NB4 (cell line): ENCODE data around the gene CALN1.

Source experiments
- DNase-seq: peaks from one replicate; pipeline ENCODE4 v3.0.0; 2010; ENCODE audit warnings: low read depth
- H3K4me3 ChIP-seq: one replicate; pipeline ENCODE4 v1.5.1; 2011; ENCODE audit warnings: mild to moderate bottlenecking, low read depth, low read length, moderate library complexity
- MYC ChIP-seq: IDR thresholded peaks from 2 replicates; pipeline ENCODE4 v1.6.1; 2011; ENCODE audit warnings: low read depth, low read length
- POLR2A ChIP-seq: IDR thresholded peaks from 2 replicates; pipeline ENCODE4 v1.6.1; 2011; ENCODE audit warnings: mild to moderate bottlenecking; ENCODE audit not compliant: insufficient read length; ENCODE audit errors: extremely low read depth
- TF ChIP-seq, protein P1 (sequence below): IDR thresholded peaks from 2 replicates; pipeline ENCODE4 v1.6.1; 2011; ENCODE audit warnings: low read depth, low read length
- TF ChIP-seq, protein P2 (sequence below): IDR thresholded peaks from one replicate; pipeline ENCODE4 v1.5.1; 2012; ENCODE audit warnings: low read depth, low read length

CALN1 gene

DNA sequence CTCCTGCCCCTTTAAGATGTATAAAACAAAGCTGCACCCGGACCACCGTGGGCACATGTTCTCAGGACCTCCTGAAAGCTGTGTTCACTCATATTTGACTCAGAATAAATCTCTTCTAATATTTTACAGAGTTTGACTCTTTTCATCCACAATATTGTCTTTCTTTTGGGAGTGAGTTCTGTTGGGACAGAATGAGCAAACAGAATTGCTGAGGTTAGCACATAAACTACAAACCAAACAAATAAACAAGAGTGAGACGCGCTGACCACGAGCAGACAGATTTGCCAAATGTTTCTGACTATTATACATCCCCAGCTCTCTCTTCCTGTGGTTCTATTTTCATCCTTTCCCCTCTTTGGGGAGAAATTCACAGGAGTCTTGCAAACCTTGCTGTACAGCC, 526.7 kb downstream of the CALN1 start:
- TF ChIP-seq, protein P1, sequence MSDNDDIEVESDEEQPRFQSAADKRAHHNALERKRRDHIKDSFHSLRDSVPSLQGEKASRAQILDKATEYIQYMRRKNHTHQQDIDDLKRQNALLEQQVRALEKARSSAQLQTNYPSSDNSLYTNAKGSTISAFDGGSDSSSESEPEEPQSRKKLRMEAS = no peak
- no peak for TF ChIP-seq MYC
- TF ChIP-seq, protein P2, sequence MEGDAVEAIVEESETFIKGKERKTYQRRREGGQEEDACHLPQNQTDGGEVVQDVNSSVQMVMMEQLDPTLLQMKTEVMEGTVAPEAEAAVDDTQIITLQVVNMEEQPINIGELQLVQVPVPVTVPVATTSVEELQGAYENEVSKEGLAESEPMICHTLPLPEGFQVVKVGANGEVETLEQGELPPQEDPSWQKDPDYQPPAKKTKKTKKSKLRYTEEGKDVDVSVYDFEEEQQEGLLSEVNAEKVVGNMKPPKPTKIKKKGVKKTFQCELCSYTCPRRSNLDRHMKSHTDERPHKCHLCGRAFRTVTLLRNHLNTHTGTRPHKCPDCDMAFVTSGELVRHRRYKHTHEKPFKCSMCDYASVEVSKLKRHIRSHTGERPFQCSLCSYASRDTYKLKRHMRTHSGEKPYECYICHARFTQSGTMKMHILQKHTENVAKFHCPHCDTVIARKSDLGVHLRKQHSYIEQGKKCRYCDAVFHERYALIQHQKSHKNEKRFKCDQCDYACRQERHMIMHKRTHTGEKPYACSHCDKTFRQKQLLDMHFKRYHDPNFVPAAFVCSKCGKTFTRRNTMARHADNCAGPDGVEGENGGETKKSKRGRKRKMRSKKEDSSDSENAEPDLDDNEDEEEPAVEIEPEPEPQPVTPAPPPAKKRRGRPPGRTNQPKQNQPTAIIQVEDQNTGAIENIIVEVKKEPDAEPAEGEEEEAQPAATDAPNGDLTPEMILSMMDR = no peak
- TF ChIP-seq POLR2A = no peak
- no peak for DNase-seq
- H3K4me3 ChIP-seq = no peak overlapping the region

DNA sequence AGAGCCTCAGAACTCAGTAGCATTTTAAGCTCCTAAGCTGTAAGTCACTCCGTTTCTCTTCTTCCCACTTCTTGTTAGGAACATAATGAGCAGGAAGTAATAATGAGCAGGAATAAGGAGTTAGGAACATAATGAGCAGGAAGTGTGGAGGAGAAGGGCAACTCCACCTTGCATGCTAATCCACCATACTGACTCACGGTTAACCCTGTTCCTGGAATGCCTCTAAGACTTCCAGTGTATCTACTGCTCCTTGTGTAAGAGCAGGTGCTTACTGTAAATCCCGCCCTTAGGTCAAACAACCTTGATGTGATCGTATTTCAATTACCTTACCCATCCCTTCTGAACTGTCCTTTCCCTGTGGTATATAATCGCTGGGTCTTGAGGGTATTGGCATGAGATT, 528.7 kb downstream of the CALN1 start:
- DNase-seq = no peak
- no peak for TF ChIP-seq POLR2A
- no peak for TF ChIP-seq MYC
- TF ChIP-seq, protein P2 = no peak
- no peak overlapping the region for H3K4me3 ChIP-seq

DNA sequence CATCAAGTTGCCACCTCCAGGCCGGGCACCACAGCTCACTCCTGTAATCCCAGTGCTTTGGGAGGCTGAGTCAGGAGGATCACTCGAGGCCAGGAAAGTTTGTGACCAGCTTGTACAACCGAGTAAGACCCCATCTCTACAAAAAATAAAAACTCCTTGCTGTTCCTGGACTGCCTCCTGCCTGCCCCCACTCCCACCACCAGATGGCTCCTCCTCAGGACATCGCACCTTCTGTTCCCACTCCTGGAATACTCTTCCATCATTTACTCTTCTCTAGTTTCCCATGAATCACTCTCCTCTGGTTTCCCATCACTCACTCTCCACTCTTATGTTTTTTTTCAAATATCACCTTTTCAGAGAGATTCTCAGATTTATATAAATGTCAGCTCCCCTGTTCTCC, 540.7 kb downstream of the CALN1 start:
- TF ChIP-seq, protein P2 = no peak
- TF ChIP-seq MYC = no peak
- TF ChIP-seq, protein P1 = no peak
- TF ChIP-seq POLR2A = no peak
- H3K4me3 ChIP-seq = no peak overlapping the region
- no peak for DNase-seq

DNA sequence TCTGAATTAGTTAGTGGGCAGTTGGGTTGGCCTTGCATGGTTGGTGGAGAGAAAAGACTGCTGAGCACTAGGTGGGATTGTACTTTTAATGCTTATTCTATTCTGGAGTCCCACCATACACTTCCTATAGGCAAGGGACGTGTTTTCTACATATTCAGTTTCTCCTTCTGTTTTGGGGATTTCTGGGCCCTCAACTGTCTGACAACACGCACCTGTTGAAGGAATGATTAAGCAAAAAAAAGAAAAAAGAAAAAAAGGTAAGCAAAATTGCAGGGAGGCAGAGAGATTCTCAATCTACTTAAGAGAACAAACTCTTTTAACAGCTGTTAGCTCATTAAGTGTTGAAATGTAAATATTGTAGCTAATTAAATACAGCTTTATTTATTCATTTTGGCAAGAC, 541.3 kb downstream of the CALN1 start:
- TF ChIP-seq, protein P2 = no peak
- TF ChIP-seq MYC (no peak), POLR2A (no peak)
- TF ChIP-seq, protein P1 = no peak
- DNase-seq = no peak
- no peak overlapping the region for H3K4me3 ChIP-seq

DNA sequence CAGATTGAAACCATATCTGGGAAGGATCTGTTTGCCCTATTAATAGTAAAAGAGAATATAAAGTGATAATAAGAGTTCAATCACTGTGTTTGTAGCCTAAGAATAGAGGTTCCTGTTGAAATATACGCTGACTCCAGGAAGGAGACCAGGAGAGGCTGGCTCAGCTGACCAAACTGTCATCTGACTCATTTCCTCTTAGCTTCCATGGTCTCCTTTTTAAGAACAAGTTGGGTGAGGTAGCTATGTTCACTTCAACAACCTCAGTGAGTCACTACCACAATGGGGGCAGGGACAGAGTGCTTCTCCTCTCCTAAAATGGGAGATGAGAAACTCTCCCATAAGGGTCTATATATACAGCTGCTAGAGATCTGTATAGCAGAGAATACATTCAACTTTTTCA, 543.3 kb downstream of the CALN1 start:
- no peak for TF ChIP-seq POLR2A
- no peak for TF ChIP-seq MYC
- TF ChIP-seq, protein P1 = 0 out of 2 replicates have a peak, but pooled peaks have one; percentile 4
- TF ChIP-seq, protein P2 = no peak
- no peak overlapping the region for H3K4me3 ChIP-seq
- peak; percentile 77 for DNase-seq

DNA sequence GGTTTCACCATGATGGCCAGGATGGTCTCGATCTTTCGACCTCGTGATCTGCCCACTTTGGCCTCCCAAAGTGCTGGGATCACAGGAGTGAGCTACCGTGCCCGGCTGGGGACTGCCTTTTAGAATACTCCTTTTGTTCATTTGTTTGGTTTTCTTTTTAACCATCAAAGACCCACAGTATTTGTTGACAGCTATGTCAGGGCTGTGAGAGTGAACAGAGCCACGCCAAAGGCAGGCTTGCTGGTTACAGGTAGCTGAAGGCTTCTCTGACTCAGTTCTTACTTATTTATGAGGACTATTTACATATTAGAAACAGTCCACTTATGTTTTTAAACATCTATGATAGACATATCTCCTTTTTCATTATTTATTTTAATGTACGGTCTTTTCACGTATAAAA, 544.5 kb downstream of the CALN1 start:
- DNase-seq = no peak
- TF ChIP-seq POLR2A (no peak), MYC (no peak)
- TF ChIP-seq, protein P2 = no peak
- TF ChIP-seq, protein P1 = no peak
- no peak overlapping the region for H3K4me3 ChIP-seq
